ENCODE data around the gene ZKSCAN8. TPM values are rescaled to one million over a fixed set of nuclear protein-coding genes. Genes with fewer than 3 reads are reported as not detected.

Gene ZKSCAN8
- total and polyA plus RNA-seq, 8 donors: 2.4 to 12.0 (median 7.7) TPM

- Histone ChIP-seq H3K27me3 (peaks cover 7 to 65% (median 30%) of the 10 kb centered on the region in 4 donors), H3K27ac (no peak overlapping the region), H3K9me3 (no peaks in the 10 kb centered on the region), H3K36me3 (no peaks in the 10 kb centered on the region), H3K4me1 (no peaks in the 10 kb centered on the region), H3K4me3 (peak overlapping the region in 1 of 4 donors; percentile 9)
- ATAC-seq (peak in 3 of 4 donors; percentile 44 to 54 (median 46)), DNase-seq (peak in 1 of 6 donors; percentile 56), FAIRE-seq (no peak)
- TF ChIP-seq CTCF (IDR thresholded peaks at IDR 0.05): no peak
- WGBS, 2 donors: 3 to 6% methylated on average over 35 of the region's 35 CpGs
- intact Hi-C loops (cut with DNase I): no loop called here
Measured at GRCh38 chr6:28207510-28208110, 65.9 kb downstream of the ZKSCAN8 start.

- no peak overlapping the region for H3K27ac ChIP-seq
- no peaks in the 10 kb centered on the region for H3K9me3 ChIP-seq
- peaks cover 7 to 63% (median 30%) of the 10 kb centered on the region in 4 donors for H3K27me3 ChIP-seq
- H3K4me3 ChIP-seq: no peak overlapping the region
- no peak for TF ChIP-seq CTCF (IDR thresholded peaks at IDR 0.05)
- intact Hi-C loops (cut with DNase I): no loop called here
- no peaks in the 10 kb centered on the region for H3K4me1 ChIP-seq
- 10 to 11% methylated on average over 23 of the region's 23 CpGs for WGBS, 2 donors
- DNase-seq (no peak), FAIRE-seq (no peak), ATAC-seq (no peak)
- H3K36me3 ChIP-seq: no peaks in the 10 kb centered on the region
Measured at GRCh38 chr6:28208111-28208659, 66.5 kb downstream of the ZKSCAN8 start.

Other genes with a start within 250 kb of the ZKSCAN8 start
- gene OR2B2, start 229.5 kb upstream of the ZKSCAN8 start, total RNA-seq: not detected
- not detected for gene OR2B2, start 229.5 kb upstream of the ZKSCAN8 start, polyA plus RNA-seq
- gene OR2B6, start 184.6 kb upstream of the ZKSCAN8 start, total RNA-seq: not detected
- not detected for gene OR2B6, start 184.6 kb upstream of the ZKSCAN8 start, polyA plus RNA-seq
- 1 to 10 TPM; 2.8 to 4.3 (median 3.2) TPM for gene ZNF165, start 61.3 kb upstream of the ZKSCAN8 start, total RNA-seq
- gene ZNF165, start 61.3 kb upstream of the ZKSCAN8 start, polyA plus RNA-seq: 1 to 10 TPM; 2.8 to 4.0 TPM
- 1 to 10 TPM; 1.6 to 4.2 (median 2.5) TPM for gene ZSCAN16, start 17.3 kb upstream of the ZKSCAN8 start, total RNA-seq
- gene ZSCAN16, start 17.3 kb upstream of the ZKSCAN8 start, polyA plus RNA-seq: 1 to 10 TPM; 4.5 to 5.0 TPM
- 1 to 10 TPM; 3.5 to 8.5 (median 4.6) TPM for gene ZSCAN9, start 83.4 kb downstream of the ZKSCAN8 start, total RNA-seq
- gene ZSCAN9, start 83.4 kb downstream of the ZKSCAN8 start, polyA plus RNA-seq: 10 to 100 TPM in 1 of 2 donors, 1 to 10 TPM in 1; 7.9 to 15.0 TPM
- gene ZKSCAN4, start 110.4 kb downstream of the ZKSCAN8 start, total RNA-seq: 1 to 10 TPM; 1.4 to 3.4 (median 1.8) TPM
- 1 to 10 TPM; 2.0 to 2.6 TPM for gene ZKSCAN4, start 110.4 kb downstream of the ZKSCAN8 start, polyA plus RNA-seq
- under 1 TPM; 0.28 to 0.81 (median 0.51) TPM for gene NKAPL, start 117.4 kb downstream of the ZKSCAN8 start, total RNA-seq
- 1 to 10 TPM in 1 of 2 donors, under 1 TPM in 1; 0.80 to 1.5 TPM for gene NKAPL, start 117.4 kb downstream of the ZKSCAN8 start, polyA plus RNA-seq
- 1 to 10 TPM; 3.6 to 7.6 (median 5.9) TPM for gene ZSCAN26, start 125.3 kb downstream of the ZKSCAN8 start, total RNA-seq
- gene ZSCAN26, start 125.3 kb downstream of the ZKSCAN8 start, polyA plus RNA-seq: 10 to 100 TPM in 1 of 2 donors, 1 to 10 TPM in 1; 6.8 to 11.7 TPM
- 1 to 10 TPM in 2 of 6 donors, under 1 TPM in 4; 0.60 to 1.5 (median 0.83) TPM for gene PGBD1, start 139.7 kb downstream of the ZKSCAN8 start, total RNA-seq
- 1 to 10 TPM; 2.2 to 3.1 TPM for gene PGBD1, start 139.7 kb downstream of the ZKSCAN8 start, polyA plus RNA-seq
- gene ZSCAN31, start 194.3 kb downstream of the ZKSCAN8 start, total RNA-seq: 10 to 100 TPM in 1 of 6 donors, 1 to 10 TPM in 5; 4.4 to 13.2 (median 7.4) TPM
- gene ZSCAN31, start 194.3 kb downstream of the ZKSCAN8 start, polyA plus RNA-seq: 10 to 100 TPM in 1 of 2 donors, 1 to 10 TPM in 1; 6.3 to 10.5 TPM
- gene ZKSCAN3, start 208.1 kb downstream of the ZKSCAN8 start, total RNA-seq: 1 to 10 TPM; 1.5 to 5.0 (median 2.1) TPM
- gene ZKSCAN3, start 208.1 kb downstream of the ZKSCAN8 start, polyA plus RNA-seq: 1 to 10 TPM; 1.2 to 1.6 TPM

All from pancreas (tissue), 10 donors.